A549 (cell line): Measurements from ENCODE around the gene TOMM6.

ENCODE experiments used
- CEBPB ChIP-seq, 2 experiments: fragments of >200 bp in 1 of 2; sonication (Bioruptor Twin) in 1 of 2; formaldehyde crosslinking in 1 of 2; IDR thresholded peaks; 2 replicates each; pipeline ENCODE4 v1.6.1; 2012 to 2016
- EP300 ChIP-seq, 2 experiments: fragments of >200 bp; sonication (Bioruptor Twin); formaldehyde crosslinking; IDR thresholded peaks; 2 replicates in 1 of 2; 3 replicates in 1 of 2; pipeline ENCODE4 v1.6.1; 2016 to 2017
- PHF8 ChIP-seq: fragments of 200-600 bp; sonication (generic); IDR thresholded peaks from 2 replicates; pipeline ENCODE4 v1.6.1; 2016; ENCODE audit warnings: low read depth, mild to moderate bottlenecking, antibody characterized with exemption, moderate library complexity, borderline replicate concordance
- POLR2A ChIP-seq: IDR thresholded peaks from 2 replicates; pipeline ENCODE4 v1.6.1; 2012; ENCODE audit warnings: mild to moderate bottlenecking, low read length
- RAD21 ChIP-seq, 2 experiments: fragments of >200 bp in 1 of 2; sonication (Bioruptor Twin) in 1 of 2; formaldehyde crosslinking in 1 of 2; IDR thresholded peaks in 1 of 2; conservative IDR thresholded peaks in 1 of 2; 2 replicates in 1 of 2; 3 replicates in 1 of 2; pipeline ENCODE4 v1.6.1; 2012 to 2018; ENCODE audit warnings: inconsistent platforms in 1 of 2
- TFCP2L1 ChIP-seq: fragments of 250-450 bp; sonication (Bioruptor Pico); IDR thresholded peaks from 2 replicates; pipeline ENCODE4 v1.5.0; 2021; ENCODE audit warnings: mild to moderate bottlenecking
- TP53 ChIP-seq: fragments of 250-450 bp; sonication (Bioruptor Pico); IDR thresholded peaks from 2 replicates; pipeline ENCODE4 v1.5.0; 2021; ENCODE audit warnings: mild to moderate bottlenecking, moderate library complexity
- ZSCAN20 ChIP-seq: fragments of 250-450 bp; sonication (Bioruptor Pico); IDR thresholded peaks from 2 replicates; pipeline ENCODE4 v1.8.0; 2022; ENCODE audit warnings: mild to moderate bottlenecking, moderate library complexity
- TF ChIP-seq, protein P1 (sequence below): fragments of >200 bp; sonication (Bioruptor Twin); formaldehyde crosslinking; IDR thresholded peaks from 3 replicates; pipeline ENCODE4 v1.5.1; 2016
- TF ChIP-seq, protein P2 (sequence below): fragments of 200-600 bp; sonication (generic); IDR thresholded peaks from 2 replicates; pipeline ENCODE4 v1.6.1; 2016; ENCODE audit warnings: antibody characterized with exemption, mild to moderate bottlenecking, moderate library complexity

DNA sequence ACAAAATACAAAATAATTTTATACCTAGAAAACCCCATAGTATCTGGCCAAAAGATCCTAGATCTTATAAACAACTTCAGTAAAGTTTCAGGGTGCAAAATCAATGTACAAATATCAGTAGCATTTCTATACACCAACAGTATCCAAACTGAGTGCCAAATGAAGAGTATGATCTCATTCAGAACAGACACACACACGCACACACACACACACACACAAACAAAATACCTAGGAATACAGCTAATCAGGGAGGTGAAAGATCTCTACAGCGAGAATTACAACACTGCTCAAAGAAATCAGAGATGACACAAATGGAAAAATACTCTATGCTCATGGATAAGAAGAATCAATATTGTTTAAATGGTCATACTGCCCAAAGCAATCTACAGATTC is 49.2 kb downstream of the TOMM6 start:
- TF ChIP-seq TP53 (CRISPR knock-in tag) (no peak), POLR2A (no peak), TFCP2L1 (CRISPR knock-in tag) (no peak), ZSCAN20 (no peak), PHF8 (no peak), RAD21 (conservative IDR thresholded peaks at IDR 0.05 in 1 of 2, IDR thresholded peaks at IDR 0.05 in 1 of 2) (no peak), EP300 (IDR thresholded peaks at IDR 0.05) (no peak), CEBPB (IDR thresholded peaks at IDR 0.05) (no peak)
- TF ChIP-seq, protein P1, sequence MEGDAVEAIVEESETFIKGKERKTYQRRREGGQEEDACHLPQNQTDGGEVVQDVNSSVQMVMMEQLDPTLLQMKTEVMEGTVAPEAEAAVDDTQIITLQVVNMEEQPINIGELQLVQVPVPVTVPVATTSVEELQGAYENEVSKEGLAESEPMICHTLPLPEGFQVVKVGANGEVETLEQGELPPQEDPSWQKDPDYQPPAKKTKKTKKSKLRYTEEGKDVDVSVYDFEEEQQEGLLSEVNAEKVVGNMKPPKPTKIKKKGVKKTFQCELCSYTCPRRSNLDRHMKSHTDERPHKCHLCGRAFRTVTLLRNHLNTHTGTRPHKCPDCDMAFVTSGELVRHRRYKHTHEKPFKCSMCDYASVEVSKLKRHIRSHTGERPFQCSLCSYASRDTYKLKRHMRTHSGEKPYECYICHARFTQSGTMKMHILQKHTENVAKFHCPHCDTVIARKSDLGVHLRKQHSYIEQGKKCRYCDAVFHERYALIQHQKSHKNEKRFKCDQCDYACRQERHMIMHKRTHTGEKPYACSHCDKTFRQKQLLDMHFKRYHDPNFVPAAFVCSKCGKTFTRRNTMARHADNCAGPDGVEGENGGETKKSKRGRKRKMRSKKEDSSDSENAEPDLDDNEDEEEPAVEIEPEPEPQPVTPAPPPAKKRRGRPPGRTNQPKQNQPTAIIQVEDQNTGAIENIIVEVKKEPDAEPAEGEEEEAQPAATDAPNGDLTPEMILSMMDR: no peak
- TF ChIP-seq, protein P2, sequence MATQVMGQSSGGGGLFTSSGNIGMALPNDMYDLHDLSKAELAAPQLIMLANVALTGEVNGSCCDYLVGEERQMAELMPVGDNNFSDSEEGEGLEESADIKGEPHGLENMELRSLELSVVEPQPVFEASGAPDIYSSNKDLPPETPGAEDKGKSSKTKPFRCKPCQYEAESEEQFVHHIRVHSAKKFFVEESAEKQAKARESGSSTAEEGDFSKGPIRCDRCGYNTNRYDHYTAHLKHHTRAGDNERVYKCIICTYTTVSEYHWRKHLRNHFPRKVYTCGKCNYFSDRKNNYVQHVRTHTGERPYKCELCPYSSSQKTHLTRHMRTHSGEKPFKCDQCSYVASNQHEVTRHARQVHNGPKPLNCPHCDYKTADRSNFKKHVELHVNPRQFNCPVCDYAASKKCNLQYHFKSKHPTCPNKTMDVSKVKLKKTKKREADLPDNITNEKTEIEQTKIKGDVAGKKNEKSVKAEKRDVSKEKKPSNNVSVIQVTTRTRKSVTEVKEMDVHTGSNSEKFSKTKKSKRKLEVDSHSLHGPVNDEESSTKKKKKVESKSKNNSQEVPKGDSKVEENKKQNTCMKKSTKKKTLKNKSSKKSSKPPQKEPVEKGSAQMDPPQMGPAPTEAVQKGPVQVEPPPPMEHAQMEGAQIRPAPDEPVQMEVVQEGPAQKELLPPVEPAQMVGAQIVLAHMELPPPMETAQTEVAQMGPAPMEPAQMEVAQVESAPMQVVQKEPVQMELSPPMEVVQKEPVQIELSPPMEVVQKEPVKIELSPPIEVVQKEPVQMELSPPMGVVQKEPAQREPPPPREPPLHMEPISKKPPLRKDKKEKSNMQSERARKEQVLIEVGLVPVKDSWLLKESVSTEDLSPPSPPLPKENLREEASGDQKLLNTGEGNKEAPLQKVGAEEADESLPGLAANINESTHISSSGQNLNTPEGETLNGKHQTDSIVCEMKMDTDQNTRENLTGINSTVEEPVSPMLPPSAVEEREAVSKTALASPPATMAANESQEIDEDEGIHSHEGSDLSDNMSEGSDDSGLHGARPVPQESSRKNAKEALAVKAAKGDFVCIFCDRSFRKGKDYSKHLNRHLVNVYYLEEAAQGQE: no peak
